HepG2 (cell line): ENCODE measurements around the gene SMARCB1. TPM values are rescaled to one million over a fixed set of nuclear protein-coding genes. Genes with fewer than 3 reads are reported as not detected.

Experiments used
- ATAC-seq: fragments of 200-7000 bp; cut with Tn5 transposase; 3 replicates; pipeline ENCODE4 v1.9.1; 2020; ENCODE audit warnings: mild to moderate bottlenecking, moderate library complexity
- BruUV-seq: library from RNA; stranded (reverse); fragments of 400-500 nt; replicated peaks from 2 replicates; lab custom pipeline; 2021; lab: Mats Ljungman, UMichigan
- CTCF ChIA-PET: fragments of 300-600 bp; formaldehyde crosslinking; extraction: SDS; loops from one replicate; lab custom pipeline; 2021; ENCODE audit warnings: low total read pairs, inconsistent platforms, low intra/inter-chr PET ratio; lab: Yijun Ruan, JAX
- POLR2A ChIA-PET: fragments of 350-600 bp; sonication (Branson Sonifier 250); formaldehyde crosslinking; loops from one replicate; lab custom pipeline; 2020; ENCODE audit warnings: antibody characterized with exemption, inconsistent platforms; lab: Yijun Ruan, JAX
- DNase-seq: peaks from one replicate; pipeline ENCODE4 v3.0.0-alpha.2; 2015; ENCODE audit warnings: low spot score
- FAIRE-seq: peaks from 3 replicates; lab custom pipeline; 2011; peaks lifted over from hg19 to GRCh38; lab: Jason Lieb, UNC
- H2AFZ ChIP-seq: one replicate; pipeline ENCODE4 v1.6.1; 2011; ENCODE audit warnings: low read length, inconsistent platforms
- H3K27ac ChIP-seq: fragments of 300-600 bp; 3 replicates; pipeline ENCODE4 v1.8.0; 2011; ENCODE audit warnings: mixed run types, mild to moderate bottlenecking, mixed read lengths, low read length, inconsistent platforms; ENCODE audit not compliant: insufficient read depth; ENCODE audit errors: extremely low read length
- H3K27me3 ChIP-seq, 2 experiments: fragments of 200-600 bp in 1 of 2; 2 replicates in 1 of 2; 3 replicates in 1 of 2; pipeline versions ENCODE4 v1.6.0 to v1.8.0; 2011; ENCODE audit warnings: low read length in 2 of 2, mild to moderate bottlenecking in 2 of 2, moderate library complexity in 2 of 2, inconsistent platforms in 1 of 2; ENCODE audit not compliant: insufficient read depth in 2 of 2, control insufficient read depth in 1 of 2
- H3K36me3 ChIP-seq, 2 experiments: fragments of 200-600 bp in 1 of 2; replicated peaks in 1 of 2; 2 replicates in 1 of 2; 3 replicates in 1 of 2; pipeline versions ENCODE4 v1.5.1 to v1.8.0; 2011; ENCODE audit warnings: low read length in 2 of 2, inconsistent platforms in 1 of 2; ENCODE audit not compliant: insufficient read depth in 2 of 2, control insufficient read depth in 1 of 2
- H3K4me1 ChIP-seq: 2 replicates; pipeline ENCODE4 v1.5.1; 2012; ENCODE audit warnings: low read length, inconsistent platforms; ENCODE audit not compliant: insufficient read depth
- H3K4me2 ChIP-seq: 2 replicates; pipeline ENCODE4 v1.6.0; 2011; ENCODE audit warnings: low read depth, low read length, inconsistent platforms
- H3K4me3 ChIP-seq, 3 experiments: fragments of 200-600 bp in 1 of 3; sonication (generic), shearing (Covaris generic) in 1 of 3; replicated peaks in 1 of 3; 2 replicates each; pipeline ENCODE4 v1.5.1; 2011 to 2016; ENCODE audit warnings: low read length in 3 of 3, inconsistent platforms in 2 of 3, low read depth in 2 of 3, mild to moderate bottlenecking in 2 of 3, control low read depth in 1 of 3, mixed read lengths in 1 of 3; ENCODE audit not compliant: insufficient read depth in 1 of 3
- H3K79me2 ChIP-seq: one replicate; pipeline ENCODE4 v1.6.1; 2011; ENCODE audit warnings: low read length, inconsistent platforms; ENCODE audit not compliant: insufficient read depth
- H3K9ac ChIP-seq: 2 replicates; pipeline ENCODE4 v1.6.0; 2011; ENCODE audit warnings: mild to moderate bottlenecking, low read depth, low read length, inconsistent platforms; ENCODE audit not compliant: insufficient read depth
- H3K9me3 ChIP-seq: 2 replicates; pipeline ENCODE4 v1.5.1; 2012; ENCODE audit warnings: mild to moderate bottlenecking, low read length
- H4K20me1 ChIP-seq: 2 replicates; pipeline ENCODE4 v1.6.0; 2011; ENCODE audit warnings: inconsistent platforms, mild to moderate bottlenecking, low read length, moderate library complexity; ENCODE audit not compliant: insufficient read depth
- CBX5 ChIP-seq: sonication (generic); formaldehyde crosslinking; IDR thresholded peaks from 2 replicates; pipeline ENCODE4 v1.4.0; 2020; ENCODE audit warnings: missing genetic modification reagents, borderline replicate concordance
- MTA1 ChIP-seq: sonication (generic); formaldehyde crosslinking; IDR thresholded peaks from 2 replicates; pipeline ENCODE4 v1.4.0; 2020; ENCODE audit warnings: missing genetic modification reagents, mild to moderate bottlenecking, borderline replicate concordance
- PAXIP1 ChIP-seq: sonication (generic); formaldehyde crosslinking; conservative IDR thresholded peaks from 2 replicates; pipeline ENCODE4 v1.4.0; 2020; ENCODE audit warnings: mild to moderate bottlenecking, missing genetic modification reagents, moderate library complexity
- PLRG1 ChIP-seq: fragments of 450-650 bp; conservative IDR thresholded peaks from 2 replicates; pipeline ENCODE4 v1.6.1; 2016
- PREB ChIP-seq: sonication (generic); formaldehyde crosslinking; IDR thresholded peaks from 2 replicates; pipeline ENCODE4 v1.4.0; 2020; ENCODE audit warnings: missing genetic modification reagents
- SP2 ChIP-seq: sonication (generic); formaldehyde crosslinking; IDR thresholded peaks from 2 replicates; pipeline ENCODE4 v1.5.1; 2020; ENCODE audit warnings: mild to moderate bottlenecking, missing genetic modification reagents
- ZBED4 ChIP-seq: sonication (generic); formaldehyde crosslinking; IDR thresholded peaks from 2 replicates; pipeline ENCODE4 v1.4.0; 2020; ENCODE audit warnings: missing genetic modification reagents, borderline replicate concordance
- ZNF704 ChIP-seq: sonication (generic); formaldehyde crosslinking; IDR thresholded peaks from 2 replicates; pipeline ENCODE4 v1.8.1; 2023; ENCODE audit warnings: mild to moderate bottlenecking, inconsistent platforms, moderate library complexity, missing genetic modification reagents, borderline replicate concordance
- ZNF883 ChIP-seq: sonication (generic); formaldehyde crosslinking; IDR thresholded peaks from 2 replicates; pipeline ENCODE4 v1.5.1; 2020; ENCODE audit warnings: mild to moderate bottlenecking, missing genetic modification reagents; ENCODE audit errors: not compliant biosample characterization
- WGBS: methylation state at CpG from one replicate; pipeline ENCODE4 v1.1.6; 2017; ENCODE audit warnings: low lambda C conversion rate; 5-methylcytosine and 5-hydroxymethylcytosine counted together
- in situ Hi-C: cut with HindIII; loops from 2 replicates; pipeline ENCODE4 v1.10.0; 2017; ENCODE audit warnings: low pct_unique_long_range_greater_than_20kb; ENCODE audit not compliant: extremely low pct_ligation_motif_present
- intact Hi-C: fragments of 100-400 bp; cut with micrococcal nuclease; formaldehyde crosslinking; loops from one replicate; pipeline ENCODE4 v1.10.0; 2022; ENCODE audit not compliant: unreplicated experiment
- polyA plus RNA-seq, 8 experiments: library from polyadenylated mRNA; depleted of rRNA in 3 of 8; stranded (reverse) in 7 of 8; unstranded in 1 of 8; fragments of >200 nt; fragmentation: Illumina TruSeq in 4 of 8; extraction: Trizol in 4 of 8; gene quantifications; 2 replicates each; pipeline versions ENCODE4 v1.2.1 to v1.2.3, GENCODE V29; 2011 to 2016; ENCODE audit warnings: low read depth in 4 of 8, missing spikeins in 1 of 8, mixed read lengths in 1 of 8; ENCODE audit not compliant: insufficient read depth in 1 of 8
- total RNA-seq, 5 experiments: library from RNA; depleted of rRNA; stranded (reverse); fragments of >200 nt; fragmentation: Illumina TruSeq; extraction: Trizol; gene quantifications; 2 replicates each; pipeline ENCODE4 v1.2.3, GENCODE V29; 2016; ENCODE audit warnings: low read depth in 1 of 5

The SMARCB1 gene
- total and polyA plus RNA-seq, 2 of the 13 experiments (the other 11 are each of a cell fraction or from before 2014, with no cell fraction given) = 74.0 to 166 TPM

GRCh38 chr22:23783265-23784150 is 3.3 kb upstream of the SMARCB1 start (continued):
- no peak for TF ChIP-seq ZNF883 (CRISPR knock-in tag)
- TF ChIP-seq SP2 = no peak
- no peak for TF ChIP-seq PLRG1

GRCh38 chr22:23784215-23784732 is 2.5 kb upstream of the SMARCB1 start:
- H3K4me1 ChIP-seq = peaks cover 72% of the 10 kb centered on the region
- CTCF ChIA-PET = no interaction called here
- BruUV-seq = no TSS peak
- in situ Hi-C loops = loop anchor here (5.0 kb wide), 1 partner anchor 63 kb away; no protein-coding TSS in a partner anchor
- peak; percentile 54 for DNase-seq
- peak overlapping the region; percentile 76 for H3K4me2 ChIP-seq
- peaks cover 12% of the 10 kb centered on the region for H4K20me1 ChIP-seq
- WGBS = 3% methylated on average over 8 of the region's 8 CpGs
- intact Hi-C loops = loop anchor here (1.0 kb wide), 1 partner anchor 10 kb away; no protein-coding TSS in a partner anchor
- peak; percentile 67 for FAIRE-seq
- peak; percentile 59 for ATAC-seq
- no peaks in the 10 kb centered on the region for H3K27me3 ChIP-seq
- peaks cover 20% of the 10 kb centered on the region for H3K79me2 ChIP-seq
- 0 out of 2 replicates have a peak overlapping the region, but pooled peaks have one; percentile 23 for H3K9ac ChIP-seq
- no peaks in the 10 kb centered on the region for H3K9me3 ChIP-seq
- POLR2A ChIA-PET = interaction anchor here (0.9 to 7.1 kb wide), 2 partner anchors 9 to 17 kb away, joined by 5 to 201 read pairs; partner anchors contain the start of genes CHCHD10 and MMP11
- peak overlapping the region; percentile 26 to 51 (median 44); a peak in 5 of 6 replicates for H3K4me3 ChIP-seq
- H3K36me3 ChIP-seq = no peaks in the 10 kb centered on the region
- no peak overlapping the region for H2AFZ ChIP-seq
- H3K27ac ChIP-seq = peak overlapping the region; percentile 64
- TF ChIP-seq ZNF704 (CRISPR knock-in tag) (no peak), PAXIP1 (CRISPR knock-in tag) (peak; percentile 73), ZBED4 (CRISPR knock-in tag) (0 out of 2 replicates have a peak, but pooled peaks have one; percentile 18), CBX5 (CRISPR knock-in tag) (peak; percentile 34; the same call in 1 of the 2 replicates), MTA1 (CRISPR knock-in tag) (peak; percentile 52; the same call in 1 of the 2 replicates), PREB (CRISPR knock-in tag) (no peak)
